Astrocyte (in vitro differentiated cells and primary cell): ENCODE data around the gene PTPRM. TPM values are rescaled to one million over a fixed set of nuclear protein-coding genes. Genes with fewer than 3 reads are reported as not detected.

Experiments
- DNase-seq: peaks from one replicate; pipeline ENCODE4 v3.0.0-alpha.2; 2010; ENCODE audit warnings: low read depth
- FAIRE-seq: peaks from 2 replicates; lab custom pipeline; 2011; peaks lifted over from hg19 to GRCh38; lab: Jason Lieb, UNC
- H2AFZ ChIP-seq: 2 replicates; pipeline ENCODE4 v1.6.0; 2012; ENCODE audit warnings: low read depth, low read length, inconsistent platforms
- H3K27ac ChIP-seq: 2 replicates; pipeline ENCODE4 v1.5.1; 2011; ENCODE audit warnings: low read depth, low read length, inconsistent platforms
- H3K27me3 ChIP-seq: 2 replicates; pipeline ENCODE4 v1.6.0; 2011; ENCODE audit warnings: low read length, inconsistent platforms; ENCODE audit not compliant: insufficient read depth
- H3K36me3 ChIP-seq: 2 replicates; pipeline ENCODE4 v1.5.1; 2011; ENCODE audit warnings: low read length, inconsistent platforms; ENCODE audit not compliant: insufficient read depth
- H3K4me1 ChIP-seq: 2 replicates; pipeline ENCODE4 v1.5.1; 2011; ENCODE audit warnings: low read length, inconsistent platforms; ENCODE audit not compliant: insufficient read depth
- H3K4me2 ChIP-seq: 2 replicates; pipeline ENCODE4 v1.6.0; 2012; ENCODE audit warnings: low read length, inconsistent platforms
- H3K4me3 ChIP-seq: 2 replicates; pipeline ENCODE4 v1.5.1; 2011; ENCODE audit warnings: low read depth, mild to moderate bottlenecking, low read length, inconsistent platforms; ENCODE audit not compliant: insufficient read depth
- H3K79me2 ChIP-seq: 2 replicates; pipeline ENCODE4 v1.6.0; 2012; ENCODE audit warnings: mild to moderate bottlenecking, low read length, inconsistent platforms; ENCODE audit not compliant: insufficient read depth
- H3K9ac ChIP-seq: 2 replicates; pipeline ENCODE4 v1.6.0; 2012; ENCODE audit warnings: mild to moderate bottlenecking, low read length, inconsistent platforms
- H3K9me3 ChIP-seq: 2 replicates; pipeline ENCODE4 v1.5.1; 2012; ENCODE audit warnings: low read depth, mild to moderate bottlenecking, low read length, inconsistent platforms; ENCODE audit not compliant: insufficient read depth
- H4K20me1 ChIP-seq: 2 replicates; pipeline ENCODE4 v1.6.0; 2012; ENCODE audit warnings: low read length, inconsistent platforms; ENCODE audit not compliant: insufficient read depth
- H3K27ac Mint-ChIP-seq: one replicate; pipeline ENCODE4 v1.8.0; 2021; ENCODE audit warnings: mild to moderate bottlenecking, mixed read lengths; ENCODE audit not compliant: unreplicated experiment
- H3K27me3 Mint-ChIP-seq: one replicate; pipeline ENCODE4 v1.8.0; 2021; ENCODE audit warnings: low read depth, mixed read lengths; ENCODE audit not compliant: unreplicated experiment
- H3K36me3 Mint-ChIP-seq: one replicate; pipeline ENCODE4 v1.8.0; 2021; ENCODE audit warnings: low read depth, mixed read lengths; ENCODE audit not compliant: unreplicated experiment
- H3K4me1 Mint-ChIP-seq: one replicate; pipeline ENCODE4 v1.8.0; 2021; ENCODE audit warnings: low read depth, mixed read lengths; ENCODE audit not compliant: unreplicated experiment
- H3K4me3 Mint-ChIP-seq: one replicate; pipeline ENCODE4 v1.8.0; 2021; ENCODE audit warnings: mild to moderate bottlenecking, moderate library complexity, mixed read lengths; ENCODE audit not compliant: unreplicated experiment
- H3K9me3 Mint-ChIP-seq: one replicate; pipeline ENCODE4 v1.8.0; 2021; ENCODE audit warnings: mild to moderate bottlenecking, mixed read lengths; ENCODE audit not compliant: unreplicated experiment
- EZH2 ChIP-seq: IDR thresholded peaks from 2 replicates; pipeline ENCODE4 v1.6.1; 2012; ENCODE audit warnings: mild to moderate bottlenecking, low read length, inconsistent platforms; ENCODE audit not compliant: insufficient read depth
- total RNA-seq: library from RNA; stranded (reverse); gene quantifications from 2 replicates; pipeline ENCODE4 v1.2.1, GENCODE V29; 2021
- TF ChIP-seq, protein P1 (sequence below): IDR thresholded peaks from 2 replicates; pipeline ENCODE4 v1.5.1; 2011; ENCODE audit warnings: low read depth, mild to moderate bottlenecking, inconsistent platforms, low read length, moderate library complexity; ENCODE audit not compliant: insufficient read depth

The PTPRM gene
- total RNA-seq, 1 donor from 2014 or later = 59.6 TPM

DNA sequence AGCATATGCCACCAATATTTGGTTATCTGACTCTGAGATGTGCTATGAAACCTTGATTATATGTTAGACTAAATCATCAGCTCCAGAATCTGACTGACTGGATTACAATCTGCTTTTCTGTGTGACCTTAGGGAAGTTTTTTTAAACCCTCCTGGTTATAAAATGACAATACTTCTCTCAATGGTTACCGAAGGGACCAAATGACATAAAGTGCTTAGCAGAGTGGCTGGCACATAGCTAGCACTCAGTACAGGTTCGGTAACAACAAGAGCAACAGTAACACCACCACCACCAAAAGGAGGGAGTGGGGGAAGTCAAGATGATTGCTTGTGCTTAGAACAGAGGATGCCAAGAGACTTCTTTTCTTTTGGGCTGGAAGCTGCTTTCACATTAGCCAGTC is 306.2 kb downstream of the PTPRM start:
- no peaks in the 10 kb centered on the region for H3K9me3 ChIP-seq
- no peaks in the 10 kb centered on the region for H3K36me3 Mint-ChIP-seq
- H3K36me3 ChIP-seq = no peaks in the 10 kb centered on the region
- no peak overlapping the region for H3K9ac ChIP-seq
- TF ChIP-seq EZH2 = no peak
- TF ChIP-seq, protein P1, sequence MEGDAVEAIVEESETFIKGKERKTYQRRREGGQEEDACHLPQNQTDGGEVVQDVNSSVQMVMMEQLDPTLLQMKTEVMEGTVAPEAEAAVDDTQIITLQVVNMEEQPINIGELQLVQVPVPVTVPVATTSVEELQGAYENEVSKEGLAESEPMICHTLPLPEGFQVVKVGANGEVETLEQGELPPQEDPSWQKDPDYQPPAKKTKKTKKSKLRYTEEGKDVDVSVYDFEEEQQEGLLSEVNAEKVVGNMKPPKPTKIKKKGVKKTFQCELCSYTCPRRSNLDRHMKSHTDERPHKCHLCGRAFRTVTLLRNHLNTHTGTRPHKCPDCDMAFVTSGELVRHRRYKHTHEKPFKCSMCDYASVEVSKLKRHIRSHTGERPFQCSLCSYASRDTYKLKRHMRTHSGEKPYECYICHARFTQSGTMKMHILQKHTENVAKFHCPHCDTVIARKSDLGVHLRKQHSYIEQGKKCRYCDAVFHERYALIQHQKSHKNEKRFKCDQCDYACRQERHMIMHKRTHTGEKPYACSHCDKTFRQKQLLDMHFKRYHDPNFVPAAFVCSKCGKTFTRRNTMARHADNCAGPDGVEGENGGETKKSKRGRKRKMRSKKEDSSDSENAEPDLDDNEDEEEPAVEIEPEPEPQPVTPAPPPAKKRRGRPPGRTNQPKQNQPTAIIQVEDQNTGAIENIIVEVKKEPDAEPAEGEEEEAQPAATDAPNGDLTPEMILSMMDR = no peak
- no peak overlapping the region for H3K27ac Mint-ChIP-seq
- peaks cover 21% of the 10 kb centered on the region for H3K4me1 Mint-ChIP-seq
- H3K4me3 ChIP-seq = no peak overlapping the region
- DNase-seq (no peak), FAIRE-seq (no peak)
- H3K9me3 Mint-ChIP-seq = no peaks in the 10 kb centered on the region
- H3K27me3 ChIP-seq = no peaks in the 10 kb centered on the region
- H3K27ac ChIP-seq = no peak overlapping the region
- H2AFZ ChIP-seq = no peak overlapping the region
- no peak overlapping the region for H3K4me2 ChIP-seq
- H3K4me1 ChIP-seq = peaks cover 2% of the 10 kb centered on the region
- H3K79me2 ChIP-seq = no peaks in the 10 kb centered on the region
- no peaks in the 10 kb centered on the region for H3K27me3 Mint-ChIP-seq
- peaks cover 15% of the 10 kb centered on the region for H4K20me1 ChIP-seq
- no peak overlapping the region for H3K4me3 Mint-ChIP-seq

DNA sequence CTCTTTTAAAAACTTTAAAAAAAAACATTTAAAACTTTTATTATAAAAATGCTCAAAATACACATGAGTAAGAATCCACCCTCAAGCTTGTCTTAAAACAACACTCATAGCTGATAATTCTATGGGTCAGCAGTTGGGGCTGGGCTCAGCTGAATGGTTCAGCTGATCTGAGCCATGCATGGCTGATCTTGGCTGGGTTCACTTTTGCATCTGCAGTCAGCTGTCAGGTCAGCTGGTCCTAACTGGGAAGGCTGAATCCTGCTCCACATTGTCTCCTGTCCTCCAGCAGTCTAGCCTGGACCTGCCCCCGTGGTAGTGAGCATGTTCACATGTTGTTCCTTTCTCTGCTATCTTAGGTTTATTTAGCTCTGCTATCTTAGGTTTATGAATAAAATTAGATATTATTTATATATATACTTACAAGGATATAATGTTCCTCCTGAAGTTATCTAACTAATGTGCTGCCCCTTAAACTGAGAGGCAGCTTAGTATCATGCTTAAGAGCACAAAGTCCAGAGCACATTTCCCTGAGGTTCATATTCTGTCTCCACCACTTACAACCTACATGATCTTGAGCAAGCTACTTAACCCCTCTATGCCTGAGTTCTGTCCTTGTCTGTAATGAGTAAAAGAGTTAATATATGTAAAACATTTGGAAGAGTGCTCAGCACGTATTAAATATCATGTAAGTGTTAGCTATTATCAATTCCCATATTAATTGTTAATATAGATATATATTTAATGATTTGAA is 309.4 kb downstream of the PTPRM start:
- Histone ChIP-seq H3K79me2 (peaks cover 3% of the 10 kb centered on the region), H3K27ac (no peak overlapping the region), H4K20me1 (peaks cover 6% of the 10 kb centered on the region), H3K27me3 (no peaks in the 10 kb centered on the region), H2AFZ (no peak overlapping the region), H3K4me3 (no peak overlapping the region), H3K4me2 (no peak overlapping the region), H3K9me3 (no peaks in the 10 kb centered on the region), H3K9ac (no peak overlapping the region), H3K36me3 (no peaks in the 10 kb centered on the region), H3K4me1 (peaks cover 4% of the 10 kb centered on the region)
- FAIRE-seq (no peak), DNase-seq (no peak)
- no peaks in the 10 kb centered on the region for H3K36me3 Mint-ChIP-seq
- peaks cover 23% of the 10 kb centered on the region for H3K4me1 Mint-ChIP-seq
- H3K27ac Mint-ChIP-seq = no peak overlapping the region
- H3K27me3 Mint-ChIP-seq = no peaks in the 10 kb centered on the region
- H3K4me3 Mint-ChIP-seq = no peak overlapping the region
- TF ChIP-seq EZH2 = no peak
- TF ChIP-seq, protein P1 = no peak
- H3K9me3 Mint-ChIP-seq = no peaks in the 10 kb centered on the region

DNA sequence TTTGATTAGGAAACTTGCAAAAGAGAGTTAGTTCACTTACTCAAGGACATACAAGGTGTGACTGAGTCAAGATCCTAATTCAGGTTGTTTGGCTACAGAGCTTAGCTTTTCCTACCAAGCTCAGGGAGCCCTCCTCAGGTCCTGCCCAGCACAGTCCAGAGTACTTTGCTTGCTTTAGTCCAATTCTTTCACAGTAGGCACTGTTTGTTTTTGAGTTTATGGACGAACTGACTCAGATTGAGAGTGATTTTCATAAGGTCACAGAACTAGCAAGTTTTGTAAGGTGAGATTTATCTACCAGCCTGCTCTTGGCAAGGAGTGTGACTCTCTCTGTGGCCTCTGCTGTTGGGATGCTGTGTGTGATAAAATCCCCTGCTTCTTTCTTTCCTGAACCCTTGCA is 310.5 kb downstream of the PTPRM start:
- no peak overlapping the region for H3K4me3 Mint-ChIP-seq
- no peak overlapping the region for H3K9ac ChIP-seq
- H3K27me3 Mint-ChIP-seq = no peaks in the 10 kb centered on the region
- no peak overlapping the region for H3K27ac ChIP-seq
- no peak overlapping the region for H2AFZ ChIP-seq
- H3K27ac Mint-ChIP-seq = no peak overlapping the region
- TF ChIP-seq, protein P1 = no peak
- no peak for TF ChIP-seq EZH2
- no peaks in the 10 kb centered on the region for H3K9me3 Mint-ChIP-seq
- H3K27me3 ChIP-seq = no peaks in the 10 kb centered on the region
- FAIRE-seq (no peak), DNase-seq (no peak)
- H3K4me1 Mint-ChIP-seq = peaks cover 17% of the 10 kb centered on the region
- no peak overlapping the region for H3K4me3 ChIP-seq
- H3K4me1 ChIP-seq = peaks cover 4% of the 10 kb centered on the region
- H4K20me1 ChIP-seq = peaks cover 4% of the 10 kb centered on the region
- H3K4me2 ChIP-seq = no peak overlapping the region
- no peaks in the 10 kb centered on the region for H3K36me3 Mint-ChIP-seq
- peaks cover 4% of the 10 kb centered on the region for H3K79me2 ChIP-seq
- no peaks in the 10 kb centered on the region for H3K36me3 ChIP-seq
- no peaks in the 10 kb centered on the region for H3K9me3 ChIP-seq
